DMS 273 (cell line): Measurements from ENCODE around the gene CDH13.
A peak's percentile ranks its signal among the peaks of the same experiment; 100 is the strongest.

Experiments used
- DNase-seq: peaks from one replicate; lab custom pipeline; 2025; ENCODE audit not compliant: unreplicated experiment; lab: John Stamatoyannopoulos, UW

CDH13 gene

DNA sequence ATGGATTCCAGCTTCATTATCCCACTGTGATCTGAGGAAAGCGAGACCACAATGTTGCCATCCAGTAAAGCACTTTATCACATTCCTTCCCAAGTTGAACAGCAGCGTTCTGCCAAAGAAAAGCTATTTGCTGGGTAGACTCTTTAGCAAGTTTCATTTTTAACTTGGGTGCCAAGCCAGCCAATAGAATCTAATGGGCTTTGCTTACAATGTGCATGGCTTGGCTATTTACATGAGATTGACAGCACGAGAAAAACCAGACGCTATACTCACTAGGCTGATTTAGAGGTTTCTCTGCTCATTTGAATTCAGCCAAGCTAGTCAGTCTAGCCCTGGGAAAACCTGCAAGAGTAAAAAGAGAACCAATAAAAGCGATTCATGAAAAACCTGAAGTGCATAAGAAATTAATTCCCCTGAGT, 108.9 kb downstream of the CDH13 start:
- DNase-seq: no peak

DNA sequence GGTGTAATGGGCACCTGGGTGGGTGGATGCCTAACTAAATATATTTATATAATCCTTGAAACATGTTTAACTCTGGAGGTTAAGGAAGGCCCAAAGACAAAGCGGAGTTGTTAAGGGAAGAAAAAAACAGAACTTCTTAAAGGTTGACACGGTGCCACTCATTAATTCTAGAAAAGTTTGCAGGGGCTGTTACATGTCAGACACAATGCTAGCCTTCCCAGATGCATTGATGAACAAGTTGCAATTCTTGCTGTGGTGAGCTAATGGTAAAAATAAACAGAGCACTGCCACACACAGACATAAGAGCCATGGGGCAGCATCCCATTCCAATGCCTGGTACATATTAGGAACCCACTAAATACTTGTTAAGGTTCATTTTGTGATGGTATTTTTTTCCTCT, 109.5 kb downstream of the CDH13 start:
- DNase-seq: no peak

GRCh38 chr16:82738699-82739098, 111.9 kb downstream of the CDH13 start:
- no peak for DNase-seq

DNA sequence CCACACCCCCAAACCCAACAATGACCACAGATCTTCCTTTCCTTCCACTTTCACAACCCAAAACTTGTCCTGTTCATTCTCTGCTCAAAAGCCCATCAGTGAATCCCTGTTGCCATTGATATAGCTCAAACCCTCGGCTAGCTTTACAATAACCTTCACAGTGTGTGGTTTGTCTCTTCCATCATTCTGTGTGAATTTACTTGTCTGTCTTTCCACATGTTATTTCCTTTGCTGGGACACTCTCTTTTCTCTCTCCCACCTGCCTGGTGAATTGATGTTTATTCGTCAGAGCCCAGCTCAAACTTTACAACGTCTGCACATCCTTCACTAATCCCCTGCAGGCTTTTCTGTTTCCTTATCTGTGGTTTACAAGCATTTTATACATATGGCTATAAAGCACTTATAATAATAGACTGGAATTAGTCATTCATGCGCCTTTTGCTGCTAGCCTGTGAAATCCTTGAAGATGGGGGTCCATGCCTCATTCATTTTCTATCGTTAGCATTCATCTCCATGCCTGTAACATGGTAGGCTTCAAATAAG, 114.4 kb downstream of the CDH13 start:
- no peak for DNase-seq

- no peak for DNase-seq
Observed at GRCh38 chr16:82744958-82745357, 118.2 kb downstream of the CDH13 start.

DNA sequence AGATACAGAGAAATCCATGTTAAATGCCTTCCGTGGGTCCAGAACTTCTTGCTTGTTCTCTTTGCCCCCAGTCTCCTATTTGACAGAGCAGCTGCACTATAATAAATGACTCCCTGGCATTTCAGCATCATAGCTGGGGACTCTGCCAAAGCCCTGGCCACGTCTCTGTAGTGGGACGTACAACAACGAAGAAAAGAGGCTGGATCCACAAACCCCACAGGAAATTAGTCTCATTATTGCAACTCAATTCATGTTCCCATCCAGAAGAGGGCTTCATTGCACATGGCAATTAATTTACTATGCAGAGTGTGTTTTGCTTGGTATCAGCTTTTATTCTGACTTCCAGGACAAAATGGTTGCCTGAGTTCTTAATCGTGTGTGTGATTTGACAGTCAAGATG, 121.3 kb downstream of the CDH13 start:
- peak; percentile 3 for DNase-seq

DNA sequence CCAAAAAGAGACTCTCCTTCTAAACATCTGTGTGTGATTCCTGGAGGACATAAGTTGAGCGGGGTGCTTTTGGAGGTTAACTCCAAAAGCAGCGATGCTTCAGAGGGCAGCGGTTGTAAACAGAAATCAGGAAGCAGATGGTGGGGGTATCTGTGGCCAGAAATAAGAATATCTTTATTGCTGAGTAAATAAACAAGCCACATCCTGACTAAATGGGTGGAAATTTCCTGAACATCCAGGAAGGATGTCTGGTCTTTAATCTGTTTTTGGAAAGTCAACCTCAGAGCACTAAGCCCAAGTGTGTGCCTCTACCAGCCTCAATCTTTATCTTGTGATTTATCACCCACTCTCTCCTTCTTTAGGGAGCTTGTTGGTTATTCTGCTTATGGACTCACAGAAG, 123.3 kb downstream of the CDH13 start:
- no peak for DNase-seq

GRCh38 chr16:82751020-82751419, 124.3 kb downstream of the CDH13 start:
- DNase-seq: no peak

- no peak for DNase-seq
Observed at GRCh38 chr16:82752172-82752571, 125.4 kb downstream of the CDH13 start.

DNA sequence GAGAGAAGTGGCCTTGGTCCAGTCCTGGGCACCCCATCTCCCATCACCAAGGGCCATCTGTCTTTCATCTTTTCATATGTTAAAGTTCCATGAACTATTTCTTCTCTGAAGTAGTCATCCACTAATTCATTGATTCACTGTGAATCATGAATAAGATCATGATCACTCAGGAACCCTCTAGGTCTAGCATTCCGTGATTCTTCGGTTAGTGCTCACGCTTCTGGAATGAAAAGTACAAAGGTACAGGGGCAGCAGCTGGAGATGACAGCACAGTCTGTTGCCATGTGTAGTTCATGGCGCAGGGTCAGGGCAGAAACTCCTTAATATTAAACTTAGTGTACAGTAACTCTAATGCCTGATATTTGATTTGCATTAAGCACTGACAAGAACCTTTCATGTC, 127.1 kb downstream of the CDH13 start:
- no peak for DNase-seq

DNA sequence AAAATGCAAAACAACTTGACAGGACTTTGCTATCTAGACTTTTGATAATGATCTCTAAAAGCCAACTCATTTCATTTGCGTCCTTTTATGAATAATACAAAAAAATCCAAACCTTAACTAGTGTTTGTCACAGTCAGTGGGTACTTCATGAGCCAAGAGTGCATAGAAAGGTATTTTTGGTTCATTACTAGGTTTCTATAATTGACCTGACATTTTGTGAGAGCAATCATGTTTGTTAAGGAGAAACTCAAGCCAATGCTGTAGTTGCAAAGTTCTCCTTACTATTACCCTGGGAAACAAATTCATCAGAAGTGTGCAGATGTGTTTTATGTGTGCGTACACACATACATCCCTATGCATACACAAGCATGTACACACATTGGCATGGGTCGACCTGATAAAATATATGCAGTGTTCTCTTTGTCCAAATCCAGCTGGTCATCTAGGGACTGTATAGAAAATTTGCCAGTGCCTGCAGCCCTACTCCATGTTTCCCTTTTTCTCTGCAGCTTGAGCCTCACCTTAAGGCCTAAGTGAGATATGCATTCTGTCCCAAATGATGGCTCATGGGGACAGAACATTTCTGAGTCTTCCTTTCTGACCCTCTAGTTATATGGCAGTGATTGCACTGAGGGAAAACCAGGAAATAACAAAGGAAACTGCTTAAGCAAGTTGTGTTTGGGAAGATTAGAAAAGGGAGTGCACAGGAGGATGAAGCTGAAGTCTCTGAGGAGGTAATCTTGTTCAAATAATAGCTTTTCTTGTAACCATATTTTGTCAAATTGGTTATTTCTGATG, 128.1 kb downstream of the CDH13 start:
- no peak for DNase-seq

DNA sequence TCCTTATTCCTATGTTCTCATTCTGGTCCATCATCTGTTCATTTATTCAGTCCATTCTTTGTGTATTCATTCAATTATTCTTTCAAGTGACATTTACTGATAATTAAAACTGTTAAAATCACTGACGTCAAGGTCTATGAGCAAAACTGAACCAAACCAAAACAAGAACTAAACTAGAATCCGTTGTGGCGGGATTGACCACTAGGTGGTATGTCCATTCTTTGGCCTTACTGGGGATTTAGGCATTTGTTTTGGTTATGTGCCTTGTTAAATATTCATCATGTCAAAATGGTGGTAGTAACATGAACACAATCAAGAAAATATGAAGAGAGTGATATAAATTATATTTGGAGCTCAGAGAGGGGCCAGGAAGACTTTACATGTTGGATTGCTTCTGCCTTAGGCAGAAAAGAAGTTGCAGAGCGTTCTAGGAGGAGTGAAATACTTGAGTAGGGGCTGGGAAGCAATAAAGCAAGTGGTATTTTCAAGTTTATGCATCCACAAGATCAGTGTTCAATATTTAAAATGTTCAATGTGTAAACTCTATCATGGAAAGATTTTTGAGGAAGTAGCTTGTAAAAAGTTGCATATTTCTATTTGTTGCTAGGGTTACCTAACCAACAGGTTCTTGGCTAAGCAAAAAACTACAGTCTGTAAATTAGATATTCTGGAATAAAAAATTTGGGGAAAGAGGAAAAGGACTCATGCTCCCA, 129.0 kb downstream of the CDH13 start:
- DNase-seq: no peak

DNA sequence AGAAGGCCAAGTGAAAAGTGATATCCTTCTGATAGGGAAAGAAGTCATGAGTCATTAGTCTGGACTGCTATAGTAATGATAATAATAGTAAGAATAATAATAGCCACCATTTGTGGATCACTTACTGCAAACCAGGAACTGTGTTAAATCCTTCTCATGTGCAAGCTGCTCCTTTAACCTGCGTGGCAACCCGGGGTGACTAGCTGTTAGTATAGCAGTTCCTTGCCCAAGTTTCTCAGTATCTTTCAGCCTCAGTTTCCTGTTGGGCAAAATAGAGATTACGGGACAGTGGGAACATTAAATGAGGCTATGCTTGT, 129.5 kb downstream of the CDH13 start:
- no peak for DNase-seq

GRCh38 chr16:82758406-82758805, 131.6 kb downstream of the CDH13 start:
- no peak for DNase-seq

GRCh38 chr16:82758904-82759303, 132.1 kb downstream of the CDH13 start:
- DNase-seq: no peak

- DNase-seq: no peak
Observed at GRCh38 chr16:82761236-82761635, 134.5 kb downstream of the CDH13 start.

- DNase-seq: no peak
Observed at GRCh38 chr16:82761858-82762257, 135.1 kb downstream of the CDH13 start.

GRCh38 chr16:82763371-82763770, 136.6 kb downstream of the CDH13 start:
- DNase-seq: no peak

- DNase-seq: no peak
Observed at GRCh38 chr16:82767198-82767597, 140.4 kb downstream of the CDH13 start.

GRCh38 chr16:82767808-82768207, 141.0 kb downstream of the CDH13 start:
- DNase-seq: no peak

GRCh38 chr16:82769845-82770244, 143.1 kb downstream of the CDH13 start:
- DNase-seq: peak; percentile 3

GRCh38 chr16:82772215-82772614, 145.4 kb downstream of the CDH13 start:
- DNase-seq: no peak
